GM18526 (cell line): ENCODE results near the gene SMPDL3B.

Experiments used
- POLR2A ChIP-seq: IDR thresholded peaks from 3 replicates; pipeline ENCODE4 v1.6.1; 2011; ENCODE audit not compliant: insufficient read length; ENCODE audit errors: extremely low read depth

SMPDL3B gene

DNA sequence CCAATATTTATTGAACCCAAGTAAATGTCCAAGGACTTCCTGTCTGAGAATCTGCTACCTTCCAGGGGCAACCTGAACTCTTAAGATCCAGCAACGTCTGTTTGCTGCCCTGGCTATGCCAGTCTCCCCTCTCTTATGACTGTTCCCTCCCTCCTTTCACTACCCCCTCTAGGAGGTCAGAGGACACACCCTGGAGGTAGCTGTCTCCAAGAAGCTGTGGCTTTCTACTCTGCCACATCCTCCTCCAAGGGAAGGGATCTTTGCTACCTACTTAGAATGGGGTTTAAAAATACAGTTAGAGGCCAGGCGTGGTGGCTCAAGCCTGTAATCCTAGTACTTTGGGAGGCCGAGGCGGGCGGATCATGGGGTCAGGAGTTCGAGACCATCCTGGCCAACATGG, 3.6 kb upstream of the SMPDL3B start:
- no peak for TF ChIP-seq POLR2A

DNA sequence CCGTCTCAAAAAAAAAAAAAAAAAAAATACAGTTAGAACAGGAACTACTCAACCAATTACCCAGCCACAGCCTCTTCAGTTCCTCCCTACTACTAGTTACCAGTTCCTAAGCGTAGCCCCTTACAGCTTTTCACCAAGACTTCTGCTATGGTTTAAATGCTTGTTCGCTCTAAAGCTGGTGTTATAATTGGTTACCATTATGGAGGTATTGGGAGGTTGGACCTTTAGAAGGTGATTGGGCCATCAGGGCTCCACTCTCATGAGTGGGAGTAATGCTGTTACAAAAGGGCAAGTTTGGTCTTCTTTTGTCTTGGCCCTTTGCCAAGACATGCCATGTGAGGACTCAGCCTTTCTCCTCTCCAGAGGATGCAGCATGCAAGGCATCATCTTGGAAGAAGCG, 3.0 kb upstream of the SMPDL3B start:
- no peak for TF ChIP-seq POLR2A

- no peak for TF ChIP-seq POLR2A
Measured at GRCh38 chr1:27935721-27936120, 921 bp downstream of the SMPDL3B start.

GRCh38 chr1:27936370-27936769, 1.6 kb downstream of the SMPDL3B start:
- no peak for TF ChIP-seq POLR2A

- TF ChIP-seq POLR2A = no peak
Measured at GRCh38 chr1:27937524-27937836, 2.7 kb downstream of the SMPDL3B start.

DNA sequence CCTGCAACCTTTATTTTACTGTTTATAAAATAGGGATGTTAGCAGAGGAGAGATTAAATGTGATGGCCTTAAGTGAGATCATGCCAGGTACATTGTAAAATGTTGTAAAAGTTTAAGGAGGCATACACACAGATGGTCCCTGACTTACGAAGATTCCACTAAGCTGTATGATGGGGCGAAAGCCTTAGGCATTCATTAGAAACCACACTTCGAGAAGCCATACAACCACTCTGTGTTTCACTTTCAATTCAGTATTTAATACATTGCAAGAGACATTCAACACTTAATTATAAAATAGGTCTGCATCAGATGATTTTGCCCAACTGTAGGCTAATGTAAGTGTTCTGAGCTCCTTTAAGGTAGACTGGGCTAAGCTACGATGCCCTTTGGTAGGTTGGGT, 3.7 kb downstream of the SMPDL3B start:
- no peak for TF ChIP-seq POLR2A

DNA sequence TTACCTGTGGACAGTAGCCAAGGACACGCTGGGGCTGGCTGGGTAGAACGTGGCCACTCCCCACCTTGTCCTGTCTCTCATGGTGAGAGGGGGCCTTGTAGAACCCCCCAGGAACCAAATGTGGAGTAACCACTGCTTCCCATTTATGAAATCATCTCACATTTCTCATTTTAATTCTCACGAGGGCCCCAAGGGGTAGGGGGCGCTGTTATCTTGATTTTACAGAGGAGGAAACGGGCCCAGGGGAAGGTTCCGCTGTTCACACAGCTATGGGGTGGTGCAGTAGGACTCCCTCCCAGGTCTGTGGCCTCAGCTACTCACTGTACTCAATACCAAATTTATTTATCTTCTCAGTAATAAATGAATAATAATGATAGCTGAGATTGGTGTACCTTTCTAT, 5.5 kb downstream of the SMPDL3B start:
- no peak for TF ChIP-seq POLR2A

GRCh38 chr1:27940870-27941560, 6.2 kb downstream of the SMPDL3B start:
- no peak for TF ChIP-seq POLR2A

- no peak for TF ChIP-seq POLR2A
Measured at GRCh38 chr1:27941671-27942540, 7.1 kb downstream of the SMPDL3B start.

GRCh38 chr1:27945020-27945419, 10.2 kb downstream of the SMPDL3B start:
- TF ChIP-seq POLR2A = no peak

GRCh38 chr1:27949027-27949426, 14.2 kb downstream of the SMPDL3B start:
- TF ChIP-seq POLR2A = no peak

GRCh38 chr1:27951396-27951795, 16.6 kb downstream of the SMPDL3B start:
- no peak for TF ChIP-seq POLR2A

DNA sequence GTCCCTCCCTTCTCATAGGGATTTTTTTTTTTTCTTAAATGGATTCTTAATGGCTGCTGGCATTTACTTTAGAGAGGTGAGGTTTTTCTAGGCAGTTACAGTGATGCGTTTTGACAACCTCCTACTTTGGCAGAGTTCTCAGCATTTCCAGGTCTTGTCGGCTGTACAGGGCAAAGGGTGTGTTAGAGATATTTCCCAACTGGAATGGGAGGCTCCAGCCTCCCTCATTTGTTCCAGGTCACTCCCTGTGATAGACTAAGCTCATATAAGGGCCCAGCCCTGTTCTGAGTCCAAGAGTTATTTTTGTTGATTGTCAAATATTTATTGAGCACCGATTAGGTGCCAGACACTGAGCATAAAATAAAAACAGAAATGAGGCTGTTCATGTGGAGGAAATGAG, 17.3 kb downstream of the SMPDL3B start:
- TF ChIP-seq POLR2A = no peak

DNA sequence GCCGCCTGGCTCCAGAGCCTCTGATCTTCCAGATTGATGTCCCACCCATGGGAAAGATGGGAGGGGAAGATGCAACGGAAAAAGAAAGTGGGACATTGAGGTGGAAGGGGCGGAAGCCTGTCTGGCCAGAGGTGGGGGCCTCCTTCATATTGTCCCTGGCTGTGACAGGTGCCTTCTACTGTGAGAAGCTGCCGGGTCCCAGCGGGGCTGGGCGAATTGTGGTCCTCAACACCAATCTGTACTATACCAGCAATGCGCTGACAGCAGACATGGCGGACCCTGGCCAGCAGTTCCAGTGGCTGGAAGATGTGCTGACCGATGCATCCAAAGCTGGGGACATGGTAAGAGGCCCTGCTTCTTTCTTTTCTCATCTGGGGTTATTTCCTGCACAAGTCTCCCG, 19.4 kb downstream of the SMPDL3B start:
- TF ChIP-seq POLR2A = no peak

GRCh38 chr1:27955076-27955475, 20.3 kb downstream of the SMPDL3B start:
- no peak for TF ChIP-seq POLR2A

GRCh38 chr1:27956761-27957160, 22.0 kb downstream of the SMPDL3B start:
- TF ChIP-seq POLR2A = no peak

DNA sequence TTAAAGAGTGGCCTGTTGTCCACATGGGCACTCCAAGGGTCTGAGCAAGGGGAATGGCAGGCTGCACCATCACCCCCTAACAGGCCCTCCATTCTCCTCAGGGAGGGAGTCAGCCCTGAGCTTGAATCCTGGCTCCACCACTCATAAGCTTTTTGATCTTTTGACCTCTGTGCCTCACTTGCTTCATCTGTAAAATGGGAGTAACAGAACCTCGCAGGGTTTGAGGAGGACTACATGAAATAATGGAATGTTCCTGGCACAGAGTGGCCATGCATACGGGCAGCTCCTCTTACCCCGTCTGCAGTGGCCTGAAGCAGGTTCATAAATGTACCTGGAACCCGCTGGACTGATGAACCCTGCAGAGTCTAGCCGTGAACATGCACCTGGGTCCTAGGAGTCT, 22.9 kb downstream of the SMPDL3B start:
- no peak for TF ChIP-seq POLR2A
